DMS53 treated with DMSO at 0.1 percent for 48 hours (cell line): Measurements from ENCODE around the gene CER1.
A peak's percentile ranks its signal among the peaks of the same experiment; 100 is the strongest.

Source experiments
- DNase-seq: peaks from one replicate; lab custom pipeline; 2025; ENCODE audit not compliant: unreplicated experiment; lab: John Stamatoyannopoulos, UW

The CER1 gene, protein sequence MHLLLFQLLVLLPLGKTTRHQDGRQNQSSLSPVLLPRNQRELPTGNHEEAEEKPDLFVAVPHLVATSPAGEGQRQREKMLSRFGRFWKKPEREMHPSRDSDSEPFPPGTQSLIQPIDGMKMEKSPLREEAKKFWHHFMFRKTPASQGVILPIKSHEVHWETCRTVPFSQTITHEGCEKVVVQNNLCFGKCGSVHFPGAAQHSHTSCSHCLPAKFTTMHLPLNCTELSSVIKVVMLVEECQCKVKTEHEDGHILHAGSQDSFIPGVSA

DNA sequence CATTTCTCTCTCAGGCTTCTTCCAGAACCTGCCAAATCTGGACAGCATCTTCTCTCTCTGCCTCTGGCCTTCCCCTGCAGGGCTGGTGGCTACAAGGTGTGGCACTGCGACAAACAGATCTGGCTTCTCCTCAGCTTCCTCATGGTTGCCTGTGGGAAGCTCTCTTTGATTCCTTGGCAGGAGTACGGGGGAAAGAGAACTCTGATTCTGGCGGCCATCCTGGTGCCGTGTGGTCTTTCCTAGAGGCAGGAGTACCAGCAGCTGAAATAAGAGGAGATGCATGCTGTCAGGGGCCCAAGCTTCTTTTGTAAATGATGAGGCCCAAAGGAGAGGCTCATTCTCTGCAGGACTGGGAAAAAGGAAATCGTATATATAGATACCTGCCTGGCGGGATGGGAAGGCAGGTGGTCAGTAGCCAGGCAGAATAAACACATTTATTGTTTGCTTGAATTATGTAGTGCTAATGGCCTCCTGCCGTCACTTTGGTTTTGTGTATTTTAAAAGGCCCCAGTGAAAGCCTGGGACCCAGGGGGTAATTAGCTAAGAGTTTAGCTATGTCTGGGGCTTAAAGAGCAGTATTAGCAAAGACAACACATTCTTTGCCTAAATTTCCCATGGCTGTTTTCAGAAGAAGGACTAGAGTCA lies at the start of gene CER1:
CER1 (minus strand) TSS at position 343 of the 645 bp plus-strand sequence; CDS start at position 282, 61 bp downstream.
- DNase-seq = no peak

DNA sequence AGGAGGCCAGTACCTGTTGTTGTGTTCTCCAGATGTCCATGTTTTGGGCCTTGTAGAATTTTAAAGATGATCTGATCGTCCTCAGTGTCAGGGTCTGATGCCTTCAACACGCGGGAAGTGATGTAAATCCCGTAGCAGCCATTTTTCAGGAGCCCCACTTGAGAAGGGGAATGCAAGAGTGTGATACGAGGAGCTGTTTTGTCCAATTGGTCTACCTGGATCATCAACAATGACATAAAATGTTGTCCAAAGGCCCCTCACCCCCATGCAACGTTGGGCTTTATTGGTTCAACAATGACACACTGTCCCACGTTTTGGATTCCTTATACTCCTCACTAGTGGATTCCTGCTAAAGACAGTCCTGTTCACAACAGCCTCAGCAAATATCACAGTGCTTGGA lies 48.1 kb upstream of the CER1 start:
- DNase-seq = no peak

DNA sequence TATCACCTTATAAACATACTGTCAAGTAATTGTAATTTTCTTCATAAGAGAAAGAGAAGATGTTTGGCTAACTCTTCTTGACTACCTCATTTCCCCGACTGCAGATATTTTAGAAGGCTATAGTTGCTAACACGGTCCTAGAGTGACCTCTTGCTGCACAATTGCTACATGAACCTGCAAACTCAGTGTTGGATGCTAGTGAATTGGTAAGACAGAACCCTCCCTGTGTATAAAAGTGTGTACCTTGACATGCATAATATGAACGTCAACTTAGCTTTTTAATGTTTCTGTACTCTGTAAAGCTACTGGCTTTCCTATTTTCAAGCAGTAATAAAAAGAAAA lies 46.7 kb upstream of the CER1 start:
- DNase-seq = no peak

- peak; percentile 4 for DNase-seq
Measured at GRCh38 chr9:14768405-14769229, 46.1 kb upstream of the CER1 start.

GRCh38 chr9:14766299-14766698 lies 43.8 kb upstream of the CER1 start:
- DNase-seq = no peak

GRCh38 chr9:14761584-14761983 lies 39.1 kb upstream of the CER1 start:
- no peak for DNase-seq

DNA sequence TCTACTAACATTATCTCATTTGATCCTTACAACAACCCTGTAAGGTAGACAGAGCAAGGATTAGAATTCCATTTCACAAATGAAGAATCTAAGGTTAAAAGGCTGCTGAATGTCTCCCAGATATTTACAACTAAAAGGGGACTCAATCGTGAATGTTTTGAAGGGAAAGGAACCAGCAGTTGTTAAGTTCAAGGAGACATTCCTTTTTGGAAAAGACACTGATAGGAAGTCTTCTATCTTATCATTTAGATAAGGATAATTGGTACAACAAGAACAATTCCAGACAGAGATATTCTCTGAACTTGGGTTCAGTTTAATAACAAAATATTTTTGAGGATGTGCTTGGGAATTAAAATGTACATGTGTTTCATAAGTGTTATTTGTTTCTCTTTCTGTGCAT lies 37.5 kb upstream of the CER1 start:
- DNase-seq = no peak

- no peak for DNase-seq
Measured at GRCh38 chr9:14756291-14756690, 33.8 kb upstream of the CER1 start.

DNA sequence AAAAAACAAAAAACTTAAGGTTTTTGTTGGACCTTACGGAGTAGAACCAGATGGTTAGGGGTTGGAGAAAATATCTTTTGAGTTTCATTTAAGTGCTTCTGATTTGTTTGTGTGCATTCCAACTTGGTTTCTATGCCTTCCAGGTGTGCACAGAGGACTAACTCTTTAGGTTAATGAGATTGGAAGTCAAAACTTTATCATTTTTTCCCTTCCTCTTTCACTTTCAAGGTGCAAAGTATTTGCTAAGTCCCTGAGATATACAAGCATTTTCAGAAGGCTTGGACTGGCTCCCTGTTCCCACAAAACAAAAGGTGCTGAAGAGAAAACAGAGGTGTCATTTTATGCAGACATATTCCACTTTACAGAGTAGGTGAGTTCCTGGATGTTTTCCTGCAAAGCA lies 30.3 kb upstream of the CER1 start:
- DNase-seq = no peak

- no peak for DNase-seq
Measured at GRCh38 chr9:14752271-14752670, 29.7 kb upstream of the CER1 start.

GRCh38 chr9:14750821-14751220 lies 28.3 kb upstream of the CER1 start:
- no peak for DNase-seq

DNA sequence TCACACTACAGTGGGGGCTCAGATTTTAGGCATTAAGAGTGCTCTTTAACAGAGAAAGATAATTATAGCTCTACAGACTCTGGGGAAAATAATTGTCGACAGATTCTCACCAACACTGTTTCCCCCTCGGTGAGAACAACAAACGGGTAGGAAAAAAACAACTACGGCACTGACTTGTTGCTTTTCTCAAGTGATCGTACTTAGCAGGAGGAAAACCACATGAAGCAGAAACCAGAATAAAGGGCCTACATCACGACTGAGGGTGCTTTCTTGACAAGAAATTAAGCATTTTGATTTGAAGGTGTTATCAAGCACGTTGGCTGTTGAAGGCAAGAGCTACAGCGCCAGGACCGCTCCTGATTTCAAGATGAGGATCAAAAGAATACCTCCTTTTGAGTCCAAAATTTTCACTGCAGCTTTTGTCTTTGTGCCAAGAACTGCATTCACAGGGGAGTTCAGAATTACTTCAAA lies 27.2 kb upstream of the CER1 start:
- DNase-seq = no peak

GRCh38 chr9:14748373-14748772 lies 25.8 kb upstream of the CER1 start:
- DNase-seq = no peak

- no peak for DNase-seq
Measured at GRCh38 chr9:14747111-14747510, 24.6 kb upstream of the CER1 start.

- no peak for DNase-seq
Measured at GRCh38 chr9:14746626-14747025, 24.1 kb upstream of the CER1 start.

DNA sequence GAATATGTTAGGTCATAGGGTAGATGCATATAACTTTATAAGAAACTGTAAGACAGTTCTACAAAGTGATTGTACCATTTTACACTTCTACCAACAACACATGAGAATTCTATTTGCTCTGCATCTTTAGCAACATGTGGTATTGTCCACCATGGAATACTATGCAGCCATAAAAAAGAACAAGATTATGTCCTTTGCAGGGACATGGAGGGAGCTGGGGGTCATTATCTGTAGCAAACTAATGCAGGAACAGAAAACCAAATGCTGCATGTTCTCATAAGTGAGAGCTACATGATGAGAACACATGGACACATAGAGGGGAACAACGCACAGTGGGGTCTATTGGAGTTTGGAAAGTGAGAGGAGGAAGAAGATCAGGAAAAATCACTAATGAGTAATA lies 22.2 kb upstream of the CER1 start:
- no peak for DNase-seq

DNA sequence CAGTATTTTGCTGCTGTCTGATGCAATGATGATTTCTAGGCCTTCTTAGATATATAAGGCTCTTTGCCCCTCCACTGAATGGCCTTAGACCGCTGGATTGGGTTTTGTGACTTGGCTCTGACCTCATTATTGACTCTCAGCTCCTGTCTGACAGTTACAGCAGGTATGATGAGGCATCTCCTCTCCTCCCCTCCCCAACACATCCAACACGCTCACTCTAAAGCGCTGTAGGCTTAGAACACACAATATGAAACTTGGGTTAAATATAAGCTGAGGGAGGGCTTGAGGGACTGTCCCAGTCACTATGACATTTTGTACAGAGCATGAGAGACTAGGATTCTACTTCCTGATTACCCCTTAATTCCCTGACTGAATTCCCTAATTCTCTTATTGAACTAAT lies 18.8 kb upstream of the CER1 start:
- no peak for DNase-seq

DNA sequence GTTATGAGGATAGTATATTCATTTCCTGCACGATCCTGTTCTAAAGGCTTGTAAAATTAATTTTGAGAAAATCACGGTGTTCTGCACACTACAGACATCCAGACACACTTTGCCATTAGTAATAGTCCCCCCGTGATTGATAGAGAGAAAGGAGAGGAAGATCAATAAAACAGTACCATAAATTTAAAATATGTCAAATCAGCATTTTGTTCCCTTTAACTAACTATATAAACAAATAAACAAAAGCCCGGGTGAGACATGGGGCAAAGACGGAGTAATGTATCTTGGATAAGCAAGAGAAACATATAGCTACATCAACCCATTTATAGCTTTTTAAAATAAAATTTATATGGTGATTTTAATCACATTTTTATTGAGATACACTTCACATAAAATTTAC lies 10.6 kb upstream of the CER1 start:
- no peak for DNase-seq

- no peak for DNase-seq
Measured at GRCh38 chr9:14731294-14731981, 8.9 kb upstream of the CER1 start.

GRCh38 chr9:14730461-14730898 lies 7.9 kb upstream of the CER1 start:
- no peak for DNase-seq

GRCh38 chr9:14723301-14723700 lies 768 bp upstream of the CER1 start:
- DNase-seq = no peak
